WERI-Rb-1 (cell line): ENCODE results near the gene TPM4.

ENCODE experiments used
- DNase-seq: peaks from one replicate; pipeline ENCODE4 v3.0.0-alpha.2; 2020
- H3K27ac ChIP-seq: fragments of 250-450 bp; sonication (Bioruptor Pico); 2 replicates; pipeline ENCODE4 v1.5.1; 2020; ENCODE audit warnings: mild to moderate bottlenecking, moderate library complexity
- H3K27me3 ChIP-seq: fragments of 250-450 bp; sonication (Bioruptor Pico); 2 replicates; pipeline ENCODE4 v1.5.1; 2021; ENCODE audit warnings: mild to moderate bottlenecking, low read depth, moderate library complexity; ENCODE audit not compliant: insufficient read depth, severe bottlenecking
- H3K36me3 ChIP-seq: fragments of 250-450 bp; sonication (Bioruptor Pico); 2 replicates; pipeline ENCODE4 v1.5.1; 2020; ENCODE audit warnings: mild to moderate bottlenecking, moderate library complexity
- H3K4me3 ChIP-seq: 2 replicates; pipeline ENCODE4 v1.5.1; 2011; ENCODE audit warnings: low read depth, mild to moderate bottlenecking, control low read depth, low read length
- H3K9me3 ChIP-seq: fragments of 250-450 bp; sonication (Bioruptor Pico); 2 replicates; pipeline ENCODE4 v1.5.1; 2021; ENCODE audit warnings: mild to moderate bottlenecking, moderate library complexity; ENCODE audit not compliant: severe bottlenecking
- TF ChIP-seq, protein P1 (sequence below): IDR thresholded peaks from 2 replicates; pipeline ENCODE4 v1.5.1; 2011; ENCODE audit warnings: low read depth, mild to moderate bottlenecking, control low read depth, inconsistent platforms, low read length

TPM4 gene

DNA sequence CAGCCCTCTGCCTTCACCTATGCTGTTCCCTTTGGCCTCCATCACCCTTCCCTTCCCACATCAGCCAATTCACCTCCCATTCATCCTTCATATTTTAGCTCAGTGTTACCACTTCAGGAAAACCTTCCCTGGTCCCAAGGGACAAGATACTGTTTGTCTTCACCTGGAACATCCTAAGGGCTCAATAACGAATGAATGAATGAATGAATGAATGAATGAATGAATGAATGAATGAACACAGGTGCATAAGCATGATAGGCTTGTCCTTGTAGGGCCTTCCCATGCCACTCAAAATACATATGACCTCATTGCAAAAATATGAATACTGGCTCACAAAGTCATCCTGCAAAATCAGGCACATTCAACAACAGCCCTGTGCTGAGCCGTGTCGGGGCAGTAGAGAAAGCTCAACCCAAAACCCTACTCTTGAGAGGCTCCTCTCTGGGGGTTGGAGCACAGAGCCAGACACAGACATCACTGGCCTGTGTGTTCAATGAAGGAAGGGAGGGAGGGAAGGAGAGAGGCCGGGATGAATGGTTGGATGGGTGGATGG lies 33.7 kb upstream of the TPM4 start:
- H3K36me3 ChIP-seq: no peaks in the 10 kb centered on the region
- no peak for DNase-seq

DNA sequence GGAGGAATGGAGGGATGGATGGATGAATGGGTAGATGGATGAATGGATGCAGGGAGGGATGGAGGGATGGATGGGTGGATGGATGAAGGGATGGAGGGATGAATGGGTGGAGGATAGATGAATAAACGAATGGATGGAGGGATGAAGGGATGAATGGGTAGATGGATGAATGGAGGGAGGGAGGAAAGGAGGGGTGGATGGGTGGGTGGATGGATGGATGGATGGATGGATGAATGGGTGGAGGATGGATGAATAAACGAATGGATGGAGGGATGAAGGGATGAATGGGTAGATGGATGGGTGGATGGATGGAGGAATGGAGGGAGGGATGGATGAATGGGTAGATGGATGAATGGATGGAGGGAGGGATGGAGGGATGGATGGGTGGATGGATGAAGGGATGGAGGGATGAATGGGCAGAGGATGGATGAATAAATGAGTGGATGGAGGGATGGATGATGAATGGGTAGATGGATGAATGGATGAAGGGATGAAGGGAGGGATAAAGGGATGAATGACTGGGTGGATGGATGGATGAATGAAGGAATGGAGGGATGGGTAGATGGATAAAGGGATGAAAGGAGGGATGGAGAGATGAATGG lies 33.0 kb upstream of the TPM4 start:
- Histone ChIP-seq H3K27ac (no peak overlapping the region), H3K36me3 (no peaks in the 10 kb centered on the region), H3K9me3 (no peaks in the 10 kb centered on the region), H3K4me3 (no peak overlapping the region), H3K27me3 (peaks cover 13% of the 10 kb centered on the region)
- no peak for DNase-seq
- TF ChIP-seq, protein P1, sequence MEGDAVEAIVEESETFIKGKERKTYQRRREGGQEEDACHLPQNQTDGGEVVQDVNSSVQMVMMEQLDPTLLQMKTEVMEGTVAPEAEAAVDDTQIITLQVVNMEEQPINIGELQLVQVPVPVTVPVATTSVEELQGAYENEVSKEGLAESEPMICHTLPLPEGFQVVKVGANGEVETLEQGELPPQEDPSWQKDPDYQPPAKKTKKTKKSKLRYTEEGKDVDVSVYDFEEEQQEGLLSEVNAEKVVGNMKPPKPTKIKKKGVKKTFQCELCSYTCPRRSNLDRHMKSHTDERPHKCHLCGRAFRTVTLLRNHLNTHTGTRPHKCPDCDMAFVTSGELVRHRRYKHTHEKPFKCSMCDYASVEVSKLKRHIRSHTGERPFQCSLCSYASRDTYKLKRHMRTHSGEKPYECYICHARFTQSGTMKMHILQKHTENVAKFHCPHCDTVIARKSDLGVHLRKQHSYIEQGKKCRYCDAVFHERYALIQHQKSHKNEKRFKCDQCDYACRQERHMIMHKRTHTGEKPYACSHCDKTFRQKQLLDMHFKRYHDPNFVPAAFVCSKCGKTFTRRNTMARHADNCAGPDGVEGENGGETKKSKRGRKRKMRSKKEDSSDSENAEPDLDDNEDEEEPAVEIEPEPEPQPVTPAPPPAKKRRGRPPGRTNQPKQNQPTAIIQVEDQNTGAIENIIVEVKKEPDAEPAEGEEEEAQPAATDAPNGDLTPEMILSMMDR: no peak

More for the DNA sequence above, 33.7 kb upstream of the TPM4 start:
- Histone ChIP-seq H3K27ac (no peak overlapping the region), H3K4me3 (no peak overlapping the region), H3K27me3 (peaks cover 13% of the 10 kb centered on the region), H3K9me3 (no peaks in the 10 kb centered on the region)
- TF ChIP-seq, protein P1: no peak

DNA sequence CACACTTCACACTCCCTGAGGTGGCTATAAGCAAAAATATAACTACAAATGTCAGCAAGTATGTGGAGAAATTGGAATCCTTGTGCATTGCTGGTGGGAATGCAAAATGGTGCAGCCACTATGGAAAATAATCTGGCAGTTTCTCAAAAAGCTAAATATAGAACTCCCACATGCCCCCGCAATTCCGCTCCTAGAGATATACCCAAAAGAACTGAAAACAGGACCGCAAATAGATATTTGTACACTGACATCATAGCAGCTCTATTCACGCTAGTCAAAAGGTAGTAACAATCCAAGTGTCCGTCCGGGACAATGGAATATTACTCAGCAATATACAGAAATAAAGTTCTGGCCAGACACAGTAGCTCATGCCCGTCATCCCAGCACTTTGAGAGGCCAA lies 31.5 kb upstream of the TPM4 start:
- H3K4me3 ChIP-seq: no peak overlapping the region
- H3K27me3 ChIP-seq: peaks cover 13% of the 10 kb centered on the region
- no peak for DNase-seq
- TF ChIP-seq, protein P1: no peak
- no peaks in the 10 kb centered on the region for H3K9me3 ChIP-seq
- H3K27ac ChIP-seq: no peak overlapping the region
- no peaks in the 10 kb centered on the region for H3K36me3 ChIP-seq

DNA sequence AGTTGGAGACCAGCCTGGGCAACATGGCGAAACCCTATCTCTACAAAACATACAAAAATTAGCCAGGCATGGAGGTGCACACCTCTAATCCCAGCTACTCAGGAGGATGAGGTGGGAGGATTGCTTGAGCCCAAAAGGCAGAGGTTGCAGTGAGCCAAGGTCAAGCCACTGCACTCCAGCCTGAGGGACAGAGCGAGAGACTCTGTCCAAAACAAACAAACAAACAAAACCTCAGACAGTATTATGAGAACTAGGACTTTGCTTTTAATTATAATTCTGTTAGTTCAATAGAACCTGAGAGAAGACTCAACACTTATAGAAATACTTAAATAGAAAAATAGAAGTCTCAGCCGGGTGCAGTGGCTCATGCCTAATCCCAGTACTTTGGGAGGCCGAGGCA lies 31.1 kb upstream of the TPM4 start:
- Histone ChIP-seq H3K36me3 (no peaks in the 10 kb centered on the region), H3K4me3 (no peak overlapping the region), H3K9me3 (no peaks in the 10 kb centered on the region), H3K27ac (no peak overlapping the region), H3K27me3 (peaks cover 13% of the 10 kb centered on the region)
- TF ChIP-seq, protein P1: no peak
- no peak for DNase-seq

DNA sequence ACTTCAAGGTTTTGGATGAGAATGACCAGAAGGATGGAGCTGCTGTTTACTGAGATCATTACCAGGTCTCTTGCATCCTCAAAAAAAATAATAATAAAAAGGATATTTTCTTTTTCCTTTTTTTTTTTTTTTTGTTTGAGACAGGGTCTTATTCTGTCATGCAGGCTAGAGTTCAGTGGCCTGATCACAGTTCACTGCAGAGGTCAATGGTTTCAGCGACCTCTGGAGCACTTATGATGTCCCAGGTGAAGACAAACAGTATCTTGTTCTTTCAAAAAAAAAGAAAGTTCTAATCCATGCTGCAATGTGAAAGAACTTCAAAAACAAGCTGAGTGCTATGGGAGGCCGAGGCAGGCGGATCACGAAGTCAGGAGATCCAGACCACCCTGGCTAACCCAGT lies 30.4 kb upstream of the TPM4 start:
- Histone ChIP-seq H3K9me3 (no peaks in the 10 kb centered on the region), H3K36me3 (no peaks in the 10 kb centered on the region), H3K4me3 (no peak overlapping the region), H3K27ac (no peak overlapping the region), H3K27me3 (peaks cover 13% of the 10 kb centered on the region)
- TF ChIP-seq, protein P1: no peak
- no peak for DNase-seq

DNA sequence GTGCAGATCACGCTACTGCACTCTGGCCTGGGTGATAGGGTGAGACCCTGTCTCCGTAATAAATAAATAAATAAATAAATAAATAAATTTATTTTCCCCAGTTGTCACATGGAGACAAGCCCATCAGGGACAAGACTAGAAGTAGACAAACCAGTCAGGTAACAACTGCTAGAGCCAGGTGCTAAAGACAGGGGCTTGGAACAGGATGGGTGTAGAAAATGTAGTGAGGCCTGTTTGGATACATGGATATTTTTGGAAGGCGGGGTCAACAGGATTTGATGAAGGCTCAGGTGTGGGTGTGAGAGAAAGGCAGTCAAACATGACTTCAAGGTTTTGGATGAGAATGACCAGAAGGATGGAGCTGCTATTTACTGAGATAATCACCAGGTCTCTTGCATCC lies 27.7 kb upstream of the TPM4 start:
- Histone ChIP-seq H3K36me3 (no peaks in the 10 kb centered on the region), H3K4me3 (no peak overlapping the region), H3K27ac (no peak overlapping the region), H3K9me3 (no peaks in the 10 kb centered on the region), H3K27me3 (no peaks in the 10 kb centered on the region)
- no peak for DNase-seq
- TF ChIP-seq, protein P1: no peak
